Measurements from ENCODE around the gene HSDL2. TPM values are rescaled to one million over a fixed set of nuclear protein-coding genes. Genes with fewer than 3 reads are reported as not detected.

HSDL2 gene
- polyA plus RNA-seq, 1 experiment, result 47.0 TPM

- peak; percentile 66 for TF ChIP-seq CTCF (IDR thresholded peaks at IDR 0.05; ENCODE audit: low read depth, low read length)
- POLR2A ChIA-PET, result interaction anchor here (0.5 to 1.8 kb wide), 5 partner anchors 14 to 238 kb away, joined by 3 to 15 read pairs (median 4); partner anchors contain the start of gene HSDL2
Observed at GRCh38 chr9:112333639-112334431, 46.1 kb upstream of the HSDL2 start.

GRCh38 chr9:112334432-112334841 lies 45.5 kb upstream of the HSDL2 start:
- ChIA-PET CTCF (interaction anchor here (0.6 to 1.3 kb wide), 8 partner anchors 53 to 854 kb away, joined by 3 to 6 read pairs (median 3); no protein-coding TSS in a partner anchor), POLR2A (interaction anchor here (1.8 kb wide), 1 partner anchor 45 kb away, joined by 15 read pairs; the partner anchor contains the start of gene HSDL2)
- H3K27ac ChIP-seq (ENCODE audit: low read depth, low read length), result peak overlapping the region; percentile 48

More at GRCh38 chr9:112333639-112334431, 46.1 kb upstream of the HSDL2 start:
- H3K27me3 ChIP-seq (ENCODE audit: control insufficient read depth, insufficient read depth, low read length), result no peaks in the 10 kb centered on the region
- DNase-seq (ENCODE audit: low read depth, low spot score), result peak; percentile 81
- CTCF ChIA-PET, result interaction anchor here (0.6 to 1.2 kb wide), 16 partner anchors 11 to 855 kb away, joined by 3 to 7 read pairs (median 3); no protein-coding TSS in a partner anchor
- peak overlapping the region; percentile 90 for H3K27ac ChIP-seq (ENCODE audit: low read depth, low read length)
- peak overlapping the region; percentile 81 for H3K4me3 ChIP-seq (ENCODE audit: low read depth, low read length)
- no peaks in the 10 kb centered on the region for H3K9me3 ChIP-seq (ENCODE audit: control insufficient read depth, insufficient read depth, low read length)

GRCh38 chr9:112337547-112337946 lies 42.4 kb upstream of the HSDL2 start:
- no peaks in the 10 kb centered on the region for H3K9me3 ChIP-seq (ENCODE audit: control insufficient read depth, insufficient read depth, low read length)
- ChIA-PET POLR2A (no interaction called here), CTCF (no interaction called here)
- no peaks in the 10 kb centered on the region for H3K27me3 ChIP-seq (ENCODE audit: control insufficient read depth, insufficient read depth, low read length)
- no peak overlapping the region for H3K4me3 ChIP-seq (ENCODE audit: low read depth, low read length)
- DNase-seq (ENCODE audit: low read depth, low spot score), result no peak
- no peak overlapping the region for H3K27ac ChIP-seq (ENCODE audit: low read depth, low read length)
- TF ChIP-seq CTCF (IDR thresholded peaks at IDR 0.05; ENCODE audit: low read depth, low read length), result no peak

More at GRCh38 chr9:112334432-112334841, 45.5 kb upstream of the HSDL2 start:
- Histone ChIP-seq H3K4me3 (ENCODE audit: low read depth, low read length) (peak overlapping the region; percentile 73), H3K9me3 (ENCODE audit: control insufficient read depth, insufficient read depth, low read length) (no peaks in the 10 kb centered on the region), H3K27me3 (ENCODE audit: control insufficient read depth, insufficient read depth, low read length) (no peaks in the 10 kb centered on the region)
- no peak for TF ChIP-seq CTCF (IDR thresholded peaks at IDR 0.05; ENCODE audit: low read depth, low read length)
- no peak for DNase-seq (ENCODE audit: low read depth, low spot score)

- Histone ChIP-seq H3K27me3 (ENCODE audit: control insufficient read depth, insufficient read depth, low read length) (no peaks in the 10 kb centered on the region), H3K4me3 (ENCODE audit: low read depth, low read length) (no peak overlapping the region), H3K27ac (ENCODE audit: low read depth, low read length) (no peak overlapping the region), H3K9me3 (ENCODE audit: control insufficient read depth, insufficient read depth, low read length) (no peaks in the 10 kb centered on the region)
- no peak for TF ChIP-seq CTCF (IDR thresholded peaks at IDR 0.05; ENCODE audit: low read depth, low read length)
- POLR2A ChIA-PET, result no interaction called here
- no peak for DNase-seq (ENCODE audit: low read depth, low spot score)
- CTCF ChIA-PET, result interaction anchor here (0.6 kb wide), 1 partner anchor 185 kb away, joined by 3 read pairs; no protein-coding TSS in a partner anchor
Observed at GRCh38 chr9:112338561-112338960, 41.3 kb upstream of the HSDL2 start.

- Histone ChIP-seq H3K9me3 (ENCODE audit: control insufficient read depth, insufficient read depth, low read length) (no peaks in the 10 kb centered on the region), H3K4me3 (ENCODE audit: low read depth, low read length) (no peak overlapping the region), H3K27me3 (ENCODE audit: control insufficient read depth, insufficient read depth, low read length) (no peaks in the 10 kb centered on the region), H3K27ac (ENCODE audit: low read depth, low read length) (no peak overlapping the region)
- no peak for TF ChIP-seq CTCF (IDR thresholded peaks at IDR 0.05; ENCODE audit: low read depth, low read length)
- ChIA-PET POLR2A (no interaction called here), CTCF (no interaction called here)
- DNase-seq (ENCODE audit: low read depth, low spot score), result no peak
Observed at GRCh38 chr9:112339886-112340285, 40.0 kb upstream of the HSDL2 start.

Measured in AG04450 (cell line).